Adrenal gland (tissue), 12 donors: Measurements from ENCODE around the gene GRIK5. TPM values are rescaled to one million over a fixed set of nuclear protein-coding genes. Genes with fewer than 3 reads are reported as not detected.

Experiments used
- DNase-seq, 7 donors: peaks; one replicate each; pipeline ENCODE4 v3.0.0-alpha.2; 2019 to 2020
- H3K27ac ChIP-seq, 5 donors: fragments of 200-600 bp; sonication (generic) in 4 of 5; 1 replicate in 3 of 5; 2 replicates in 2 of 5; pipeline versions ENCODE4 v1.5.1 to v1.8.0; 2016 to 2020; ENCODE audit warnings: mild to moderate bottlenecking in 1 of 5
- H3K27me3 ChIP-seq: fragments of 200-600 bp; 2 replicates; pipeline ENCODE4 v1.8.0; 2021
- H3K36me3 ChIP-seq, 2 donors: fragments of 200-600 bp; replicated peaks in 1 of 2; 1 replicate in 1 of 2; 2 replicates in 1 of 2; pipeline versions ENCODE4 v1.5.1 to v1.8.0; 2018 to 2022
- H3K4me1 ChIP-seq, 2 donors: fragments of 200-600 bp; replicated peaks in 1 of 2; 1 replicate in 1 of 2; 2 replicates in 1 of 2; pipeline versions ENCODE4 v1.5.1 to v1.8.0; 2018 to 2021
- H3K4me3 ChIP-seq, 4 donors: fragments of 200-600 bp; sonication (generic) in 3 of 4; one replicate each; pipeline ENCODE4 v1.5.1; 2016 to 2018
- H3K9me3 ChIP-seq, 3 donors: fragments of 200-600 bp; sonication (generic) in 1 of 3; replicated peaks in 1 of 3; 1 replicate in 2 of 3; 2 replicates in 1 of 3; pipeline versions ENCODE4 v1.5.1 to v1.8.0; 2016 to 2021
- CTCF ChIP-seq, 6 experiments: fragments of 450-650 bp in 4 of 6; fragments of 200-600 bp in 2 of 6; sonication (generic) in 1 of 6; IDR thresholded peaks; 1 replicate in 5 of 6; 2 replicates in 1 of 6; pipeline versions ENCODE4 v1.5.1 to v1.8.0; 2016 to 2021; ENCODE audit warnings: antibody characterized with exemption in 6 of 6, mild to moderate bottlenecking in 2 of 6, moderate library complexity in 1 of 6
- POLR2A ChIP-seq, 2 donors: fragments of 450-650 bp; IDR thresholded peaks; one replicate each; pipeline ENCODE4 v1.6.1; 2017; ENCODE audit warnings: antibody characterized with exemption in 2 of 2, mild to moderate bottlenecking in 2 of 2, moderate library complexity in 1 of 2
- WGBS, 4 donors: extraction: QIAGEN DNeasy Blood & Tissue Kit in 2 of 4; methylation state at CpG; one replicate each; pipeline versions ENCODE4 v1.1.5 to v1.1.7; 2013 to 2017; 5-methylcytosine and 5-hydroxymethylcytosine counted together
- intact Hi-C, 2 donors: fragments of 100-400 bp; cut with DNase I; formaldehyde crosslinking; loops; one replicate each; pipeline versions ENCODE4 v1.14.1 to v1.15.0; 2022 to 2023
- polyA plus RNA-seq, 3 donors: library from polyadenylated mRNA; stranded (reverse); fragments of 200-250 nt in 2 of 3; fragments of 350-450 nt in 1 of 3; fragmentation: Illumina TruSeq in 1 of 3; extraction: RNeasy Lipid Tissue Mini Kit (QIAGEN cat#74804) in 1 of 3; gene quantifications; one replicate each; pipeline ENCODE4 v1.2.3, GENCODE V29; 2013 to 2014
- total RNA-seq, 9 donors: library from RNA; depleted of rRNA in 4 of 9; stranded (reverse); fragments of >200 nt in 4 of 9; fragments of 120-200 nt in 1 of 9; fragmentation: NEBNext Ultra II Directional in 1 of 9; extraction: Animal tissue kit (Norgen Biotek cat#: 25700) in 1 of 9; gene quantifications; one replicate each; pipeline versions ENCODE4 v1.1.0 to v1.2.4, GENCODE V29; 2013 to 2023
- donor health status: healthy with polysubstance abuse.
- donor health status: Bipolar disorder and iron deficiency.
- donor health status: DM: yes; HTN: yes; CAD: no.
- donor health status: DM: no; HTN: no; CAD: no.
- donor health status: DM: no; HTN: no; CAD: no.
- donor health status: DM: yes; HTN: yes; CAD: no.

The GRIK5 gene
- total and polyA plus RNA-seq, 12 donors = 0.24 to 11.9 (median 2.3) TPM; not detected in 1

- no peak overlapping the region for H3K27ac ChIP-seq
Observed at GRCh38 chr19:42068756-42069571, 1.0 kb downstream of the GRIK5 start.

DNA sequence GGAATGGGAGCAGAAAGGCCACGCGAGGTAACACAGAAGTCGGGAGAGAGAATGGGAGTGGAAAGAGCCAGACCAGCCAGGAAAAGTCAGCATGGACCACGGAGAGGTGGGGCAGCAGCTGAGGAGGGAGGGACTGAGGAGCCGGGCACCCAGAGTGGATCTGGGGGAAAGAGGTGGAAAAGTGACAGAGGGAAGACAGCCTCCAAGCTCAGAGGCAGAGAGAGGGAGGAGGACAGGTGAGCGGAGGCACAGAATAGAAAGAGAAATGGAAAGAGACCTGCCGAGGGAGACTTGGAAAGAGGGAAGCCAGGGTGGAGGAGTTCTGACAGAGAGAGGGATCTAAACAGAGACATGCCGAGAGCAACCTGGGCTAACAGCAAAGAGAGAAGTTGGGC is 1.6 kb downstream of the GRIK5 start:
- Histone ChIP-seq H3K27me3 (peaks cover 3% of the 10 kb centered on the region), H3K4me1 (no peaks in the 10 kb centered on the region), H3K27ac (no peak overlapping the region), H3K36me3 (no peaks in the 10 kb centered on the region), H3K4me3 (no peak overlapping the region), H3K9me3 (no peaks in the 10 kb centered on the region)
- no peak for DNase-seq
- TF ChIP-seq CTCF (IDR thresholded peaks at IDR 0.05) (no peak), POLR2A (IDR thresholded peaks at IDR 0.05) (no peak)
- 47 to 54% (median 50%) methylated on average over 8 of the region's 8 CpGs for WGBS, 4 donors
- intact Hi-C loops = no loop called here

More at GRCh38 chr19:42068756-42069571, 1.0 kb downstream of the GRIK5 start:
- WGBS, 4 donors = 27 to 39% (median 32%) methylated on average over 16 to 29 of the region's 29 CpGs
- TF ChIP-seq CTCF (IDR thresholded peaks at IDR 0.05) = no peak
- TF ChIP-seq POLR2A (IDR thresholded peaks at IDR 0.05) = no peak
- Histone ChIP-seq H3K27me3 (peaks cover 3% of the 10 kb centered on the region), H3K4me3 (peak overlapping the region in 1 of 4 donors; percentile 15), H3K9me3 (no peaks in the 10 kb centered on the region), H3K4me1 (no peaks in the 10 kb centered on the region), H3K36me3 (no peaks in the 10 kb centered on the region)
- DNase-seq = no peak
- intact Hi-C loops = no loop called here

DNA sequence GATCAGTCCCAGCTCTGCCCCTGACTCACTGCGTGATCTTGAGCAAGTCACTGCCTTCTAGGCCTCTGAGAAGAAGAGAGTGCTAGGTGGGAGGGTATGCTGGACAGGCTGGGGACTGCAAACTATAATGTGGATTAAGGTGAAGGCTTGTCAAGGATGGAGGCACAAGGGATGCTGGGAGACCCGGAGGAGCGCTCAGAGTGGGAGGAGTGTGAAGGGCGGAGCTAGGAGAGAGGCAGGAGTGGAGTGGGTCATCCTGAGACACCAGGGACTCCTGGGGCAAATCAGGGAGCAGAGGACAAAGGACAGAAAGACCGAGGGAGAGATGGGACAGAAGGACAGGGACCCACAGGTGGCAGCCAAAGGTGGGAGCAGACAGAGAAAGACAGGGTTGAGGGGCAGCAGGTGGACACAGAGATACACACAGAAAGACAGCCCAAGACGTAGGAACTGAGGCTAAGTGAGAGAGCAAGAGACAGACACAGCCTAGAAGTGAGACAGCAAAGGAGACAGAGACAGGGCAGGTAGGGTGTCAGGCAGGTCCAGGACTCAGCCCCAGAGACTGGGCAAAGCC is 2.6 kb downstream of the GRIK5 start:
- TF ChIP-seq POLR2A (IDR thresholded peaks at IDR 0.05) = no peak
- TF ChIP-seq CTCF (IDR thresholded peaks at IDR 0.05) = no peak
- DNase-seq = no peak
- intact Hi-C loops = no loop called here
- Histone ChIP-seq H3K27me3 (peaks cover 3% of the 10 kb centered on the region), H3K4me1 (no peaks in the 10 kb centered on the region), H3K9me3 (no peaks in the 10 kb centered on the region), H3K36me3 (no peaks in the 10 kb centered on the region), H3K4me3 (no peak overlapping the region), H3K27ac (no peak overlapping the region)
- whole genome bisulfite sequencing, 4 donors = 71 to 80% (median 75%) methylated on average over 6 of the region's 6 CpGs

DNA sequence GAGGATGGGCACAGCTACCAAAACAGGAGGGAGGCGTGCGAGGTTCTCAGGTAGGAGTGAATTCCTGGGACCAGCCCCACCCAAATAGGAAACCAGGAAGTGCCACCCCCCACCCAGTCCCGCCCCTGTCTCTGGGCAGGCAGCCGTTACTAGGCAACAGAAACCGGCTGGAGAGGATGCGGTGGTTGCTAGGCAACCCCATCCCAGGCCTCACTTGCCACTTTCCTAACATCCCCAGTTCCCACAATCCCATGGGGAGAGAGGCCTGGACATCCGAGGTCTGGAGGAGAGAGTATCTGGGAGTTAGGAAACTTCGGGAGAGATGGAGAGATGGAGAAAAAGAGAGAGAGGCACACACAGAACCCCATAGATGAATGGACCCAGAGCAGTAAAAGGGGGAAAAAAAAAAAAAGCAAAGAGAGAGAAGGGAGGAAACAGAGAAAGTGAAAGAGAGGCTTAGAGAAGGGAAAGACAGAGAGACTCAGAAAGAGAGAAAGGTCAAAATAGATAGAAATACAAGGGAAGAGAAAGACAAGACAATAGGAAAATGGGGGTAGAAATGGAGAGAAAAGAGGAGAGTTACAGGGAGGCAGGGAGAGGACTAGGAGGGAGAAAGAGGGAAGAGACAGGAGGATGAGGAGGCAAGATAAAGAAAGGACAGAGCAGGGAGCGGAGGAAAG is 3.8 kb downstream of the GRIK5 start:
- DNase-seq = peak in 1 of 7 donors; percentile 64
- Histone ChIP-seq H3K4me1 (no peaks in the 10 kb centered on the region), H3K9me3 (no peaks in the 10 kb centered on the region), H3K4me3 (no peak overlapping the region), H3K27ac (no peak overlapping the region), H3K36me3 (no peaks in the 10 kb centered on the region), H3K27me3 (peaks cover 3% of the 10 kb centered on the region)
- WGBS, 4 donors = 49 to 63% (median 57%) methylated on average over 8 to 9 of the region's 9 CpGs
- TF ChIP-seq POLR2A (IDR thresholded peaks at IDR 0.05) (no peak), CTCF (IDR thresholded peaks at IDR 0.05) (no peak)
- intact Hi-C loops = no loop called here
